ENCODE results near the gene ARMC8. TPM values are rescaled to one million over a fixed set of nuclear protein-coding genes. Genes with fewer than 3 reads are reported as not detected.

ARMC8 gene
- total and polyA plus RNA-seq, 2 of the 8 experiments (the other 6 are each of a cell fraction or from before 2014, with no cell fraction given): 47.3 to 58.5 TPM

GRCh38 chr3:138270245-138270644 is 83.1 kb downstream of the ARMC8 start:
- no peak overlapping the region for H3K4me2 ChIP-seq (ENCODE audit: insufficient read depth in 1 of 2, low read depth in 2 of 2, low read length in 2 of 2)
- H3K56ac ChIP-seq (replicated peaks; ENCODE audit: insufficient read length, low read depth, low read length): no peak overlapping the region
- FAIRE-seq (no peak), DNase-seq (ENCODE audit: low read depth in 1 of 2, low spot score in 2 of 2) (no peak)
- H3K14ac ChIP-seq (ENCODE audit: insufficient read length): no peak overlapping the region
- no peak overlapping the region for H3K9ac ChIP-seq (replicated peaks in 1 of 4; ENCODE audit: extremely low read depth in 1 of 4, low read depth in 3 of 4, low read length in 3 of 4)
- no peak overlapping the region for H4K5ac ChIP-seq (ENCODE audit: insufficient read length, low read depth, low read length)
- no peak overlapping the region for H2BK20ac ChIP-seq (ENCODE audit: low read length)
- H3K79me1 ChIP-seq (ENCODE audit: low read depth, low read length): no peaks in the 10 kb centered on the region
- H3K23ac ChIP-seq (ENCODE audit: insufficient read length): no peak overlapping the region
- H2BK15ac ChIP-seq (ENCODE audit: low read length): no peak overlapping the region
- no peak overlapping the region for H3K4ac ChIP-seq (replicated peaks; ENCODE audit: insufficient read length, low read depth, low read length)
- no peak overlapping the region for H2BK120ac ChIP-seq (replicated peaks; ENCODE audit: low read depth, low read length)
- no peaks in the 10 kb centered on the region for H3K23me2 ChIP-seq (ENCODE audit: low read depth, low read length)
- no peak overlapping the region for H2AFZ ChIP-seq (ENCODE audit: low read length)
- H3K9me3 ChIP-seq (ENCODE audit: insufficient read depth in 2 of 2, low read depth in 1 of 2, low read length in 1 of 2): no peaks in the 10 kb centered on the region
- H3K4me1 ChIP-seq (replicated peaks in 1 of 4; ENCODE audit: control insufficient read depth in 3 of 4, insufficient read depth in 4 of 4, low read length in 3 of 4): no peaks in the 10 kb centered on the region
- no peak overlapping the region for H3K27ac ChIP-seq (ENCODE audit: low read depth, low read length)
- H3K27me3 ChIP-seq (replicated peaks in 1 of 4; ENCODE audit: control insufficient read depth in 3 of 4, extremely low read depth in 1 of 4, insufficient read depth in 3 of 4, low read length in 3 of 4): no peaks in the 10 kb centered on the region
- WGBS, 2 experiments (ENCODE audit: extremely low coverage in 1 of 2, insufficient coverage in 1 of 2, insufficient read length in 1 of 2, insufficient replicate concordance in 2 of 2, low coverage in 1 of 2, low lambda C conversion rate in 2 of 2, missing lambda C conversion rate in 1 of 2): 91% methylated on average over 2 of the region's 2 CpGs; no CpG with 5 or more reads in 1 of the 2 experiments
- no peak overlapping the region for H2BK12ac ChIP-seq (ENCODE audit: low read depth, low read length)
- no peak overlapping the region for H2AK5ac ChIP-seq (ENCODE audit: low read depth, low read length)
- no peak overlapping the region for H4K91ac ChIP-seq (replicated peaks; ENCODE audit: insufficient read length, low read length)
- CTCF ChIA-PET (ENCODE audit: partially characterized antibody): interaction anchor here (0.8 to 1.1 kb wide), 3 partner anchors 15 to 147 kb away, joined by 3 to 4 read pairs (median 3); no protein-coding TSS in a partner anchor
- H3K4me3 ChIP-seq (ENCODE audit: extremely low read depth in 1 of 4, insufficient read depth in 2 of 4, low read depth in 3 of 4, low read length in 4 of 4): no peak overlapping the region
- no peaks in the 10 kb centered on the region for H4K20me1 ChIP-seq (replicated peaks in 1 of 2; ENCODE audit: control insufficient read depth in 1 of 2, insufficient read depth in 2 of 2, low read length in 2 of 2)
- H4K8ac ChIP-seq (ENCODE audit: extremely low read depth, insufficient read depth, low read length): no peak overlapping the region
- no peaks in the 10 kb centered on the region for H3K79me2 ChIP-seq (ENCODE audit: control insufficient read depth in 1 of 2, insufficient read depth in 2 of 2, low read length in 2 of 2)
- H3K36me3 ChIP-seq (ENCODE audit: control insufficient read depth in 2 of 4, insufficient read depth in 4 of 4, low read length in 3 of 4): peaks cover 8 to 39% (median 21%) of the 10 kb centered on the region in 4 experiments; a peak in 7 of 8 replicates
- no peak overlapping the region for H3K18ac ChIP-seq (ENCODE audit: extremely low read depth, low read length)
- POLR2A ChIA-PET (ENCODE audit: partially characterized antibody): interaction anchor here (3.2 kb wide), 1 partner anchor 12 kb away, joined by 13 read pairs; no protein-coding TSS in a partner anchor
- no peak overlapping the region for H2BK5ac ChIP-seq (ENCODE audit: low read depth, low read length)
- TF ChIP-seq TAF1 (IDR thresholded peaks at IDR 0.05; ENCODE audit: low read depth, low read length): no peak
- no peak for TF ChIP-seq POU5F1 (IDR thresholded peaks at IDR 0.05; ENCODE audit: low read depth, low read length)
- no peak for TF ChIP-seq SP2 (IDR thresholded peaks at IDR 0.05; ENCODE audit: low read length)
- TF ChIP-seq PHF8 (conservative IDR thresholded peaks at IDR 0.05; ENCODE audit: low read depth, low read length): no peak
- TF ChIP-seq CBX8 (IDR thresholded peaks at IDR 0.05; ENCODE audit: borderline replicate concordance, low read depth, low read length): no peak
- TF ChIP-seq SP4 (IDR thresholded peaks at IDR 0.05; ENCODE audit: low read length): no peak
- TF ChIP-seq GABPA (IDR thresholded peaks at IDR 0.05; ENCODE audit: borderline replicate concordance, insufficient read depth, low read length): no peak
- TF ChIP-seq JUND (IDR thresholded peaks at IDR 0.05; ENCODE audit: low read length): no peak
- TF ChIP-seq CTCF (IDR thresholded peaks at IDR 0.05; ENCODE audit: control extremely low read depth in 1 of 3, insufficient read depth in 1 of 3, low read depth in 1 of 3, low read length in 3 of 3): no peak
- TF ChIP-seq POLR2A (IDR thresholded peaks at IDR 0.05; ENCODE audit: control extremely low read depth in 1 of 2, low read depth in 2 of 2, low read length in 2 of 2): no peak
- no peak for TF ChIP-seq ATF3 (IDR thresholded peaks at IDR 0.05; ENCODE audit: insufficient read depth, low read depth, low read length)
- TF ChIP-seq KDM5A (IDR thresholded peaks at IDR 0.05; ENCODE audit: low read length): no peak

Data from H1 (cell line).